Activated naive CD4-positive, alpha-beta T cell treated with Interleukin-2 at 50 U/mL for 16 hours (primary cell): ENCODE data around the gene AURKA.
"Not testable (repeated sequence)": the region's sequence is repeated elsewhere in the genome, so short reads cannot be mapped to it uniquely, and the experiment has no call there.

Experiments
- DNase-seq: peaks from one replicate; pipeline ENCODE4 v3.0.0-alpha.2; 2020

AURKA gene

GRCh38 chr20:56353356-56353755 lies 38.7 kb downstream of the AURKA start:
- DNase-seq, result no peak

- DNase-seq, result no peak
Measured at GRCh38 chr20:56352345-56353055, 39.5 kb downstream of the AURKA start.

- DNase-seq, result no peak
Measured at GRCh38 chr20:56350842-56351241, 41.2 kb downstream of the AURKA start.

- no peak for DNase-seq
Measured at GRCh38 chr20:56348746-56349145, 43.3 kb downstream of the AURKA start.

GRCh38 chr20:56348305-56348693 lies 43.7 kb downstream of the AURKA start:
- no peak for DNase-seq

- no peak for DNase-seq
Measured at GRCh38 chr20:56347628-56348304, 44.2 kb downstream of the AURKA start.

- no peak for DNase-seq
Measured at GRCh38 chr20:56345911-56346310, 46.1 kb downstream of the AURKA start.

- peak; percentile 19 for DNase-seq
Measured at GRCh38 chr20:56343861-56344381, 48.1 kb downstream of the AURKA start.

- no peak for DNase-seq
Measured at GRCh38 chr20:56342783-56343182, 49.2 kb downstream of the AURKA start.

- not testable (repeated sequence) for DNase-seq
Measured at GRCh38 chr20:56336709-56337108, 55.3 kb downstream of the AURKA start.

- DNase-seq, result no peak
Measured at GRCh38 chr20:56328861-56329260, 63.2 kb downstream of the AURKA start.

GRCh38 chr20:56324806-56325205 lies 67.2 kb downstream of the AURKA start:
- no peak for DNase-seq

GRCh38 chr20:56323656-56324055 lies 68.4 kb downstream of the AURKA start:
- DNase-seq, result no peak

GRCh38 chr20:56323206-56323605 lies 68.8 kb downstream of the AURKA start:
- DNase-seq, result no peak

- no peak for DNase-seq
Measured at GRCh38 chr20:56322681-56323080, 69.3 kb downstream of the AURKA start.
